Fibroblast of mammary gland (primary cell): ENCODE data around the gene CADM1.

Experiments used
- DNase-seq: peaks from one replicate; pipeline ENCODE4 v3.0.0-alpha.2; 2010; ENCODE audit warnings: low read depth
- H3K4me3 ChIP-seq: 2 replicates; pipeline ENCODE4 v1.5.1; 2011; ENCODE audit warnings: low read depth, mild to moderate bottlenecking, low read length, moderate library complexity; ENCODE audit not compliant: control insufficient read depth
- TF ChIP-seq, protein P1 (sequence below): conservative IDR thresholded peaks from 2 replicates; pipeline ENCODE4 v1.5.1; 2011; ENCODE audit warnings: low read depth, low read length, inconsistent platforms; ENCODE audit not compliant: control insufficient read depth, insufficient read depth

CADM1 gene

GRCh38 chr11:115220911-115221310, 283.3 kb downstream of the CADM1 start:
- TF ChIP-seq, protein P1, sequence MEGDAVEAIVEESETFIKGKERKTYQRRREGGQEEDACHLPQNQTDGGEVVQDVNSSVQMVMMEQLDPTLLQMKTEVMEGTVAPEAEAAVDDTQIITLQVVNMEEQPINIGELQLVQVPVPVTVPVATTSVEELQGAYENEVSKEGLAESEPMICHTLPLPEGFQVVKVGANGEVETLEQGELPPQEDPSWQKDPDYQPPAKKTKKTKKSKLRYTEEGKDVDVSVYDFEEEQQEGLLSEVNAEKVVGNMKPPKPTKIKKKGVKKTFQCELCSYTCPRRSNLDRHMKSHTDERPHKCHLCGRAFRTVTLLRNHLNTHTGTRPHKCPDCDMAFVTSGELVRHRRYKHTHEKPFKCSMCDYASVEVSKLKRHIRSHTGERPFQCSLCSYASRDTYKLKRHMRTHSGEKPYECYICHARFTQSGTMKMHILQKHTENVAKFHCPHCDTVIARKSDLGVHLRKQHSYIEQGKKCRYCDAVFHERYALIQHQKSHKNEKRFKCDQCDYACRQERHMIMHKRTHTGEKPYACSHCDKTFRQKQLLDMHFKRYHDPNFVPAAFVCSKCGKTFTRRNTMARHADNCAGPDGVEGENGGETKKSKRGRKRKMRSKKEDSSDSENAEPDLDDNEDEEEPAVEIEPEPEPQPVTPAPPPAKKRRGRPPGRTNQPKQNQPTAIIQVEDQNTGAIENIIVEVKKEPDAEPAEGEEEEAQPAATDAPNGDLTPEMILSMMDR = no peak
- no peak for DNase-seq
- no peak overlapping the region for H3K4me3 ChIP-seq

DNA sequence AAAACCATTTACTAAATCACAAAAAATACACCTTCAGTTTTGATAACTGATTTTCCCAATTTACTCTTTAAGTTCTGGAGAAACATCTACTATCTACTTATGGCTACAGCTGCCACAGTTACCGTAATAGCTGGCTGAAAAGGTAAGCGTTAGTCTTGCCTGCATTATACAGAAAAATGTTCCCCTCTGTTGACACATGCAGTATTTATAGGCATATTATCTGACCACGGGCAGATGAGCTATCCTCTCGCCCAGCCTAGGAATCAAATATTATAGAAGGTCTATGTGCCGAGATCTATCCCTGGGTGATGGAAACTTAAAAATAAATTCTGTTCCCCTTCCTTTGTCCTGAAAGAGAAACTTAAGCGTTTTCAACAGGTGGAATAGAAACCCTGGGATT, 283.8 kb downstream of the CADM1 start:
- no peak for DNase-seq
- TF ChIP-seq, protein P1 = no peak
- no peak overlapping the region for H3K4me3 ChIP-seq

DNA sequence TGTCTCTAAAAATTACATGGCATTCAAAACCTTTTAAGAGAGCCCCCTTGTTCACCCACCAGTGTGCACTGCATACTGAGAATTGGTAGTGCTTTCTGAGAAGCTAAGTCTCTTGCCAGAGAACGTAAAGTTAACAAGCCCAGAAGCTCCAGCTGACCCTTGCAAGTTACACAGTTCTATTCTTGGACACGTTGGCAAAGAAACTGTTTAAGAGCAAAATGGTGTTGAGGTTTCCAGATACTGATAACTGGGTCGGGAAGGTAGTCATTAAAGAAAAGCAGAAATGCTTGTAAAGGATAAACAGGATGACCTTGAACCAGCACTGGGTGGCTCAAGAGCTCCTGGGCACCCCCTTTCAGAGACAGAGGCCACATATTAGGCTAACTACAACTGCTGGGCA, 284.8 kb downstream of the CADM1 start:
- DNase-seq = no peak
- TF ChIP-seq, protein P1 = no peak
- no peak overlapping the region for H3K4me3 ChIP-seq

- no peak overlapping the region for H3K4me3 ChIP-seq
- DNase-seq = no peak
- TF ChIP-seq, protein P1 = no peak
Measured at GRCh38 chr11:115217726-115218311, 286.4 kb downstream of the CADM1 start.

DNA sequence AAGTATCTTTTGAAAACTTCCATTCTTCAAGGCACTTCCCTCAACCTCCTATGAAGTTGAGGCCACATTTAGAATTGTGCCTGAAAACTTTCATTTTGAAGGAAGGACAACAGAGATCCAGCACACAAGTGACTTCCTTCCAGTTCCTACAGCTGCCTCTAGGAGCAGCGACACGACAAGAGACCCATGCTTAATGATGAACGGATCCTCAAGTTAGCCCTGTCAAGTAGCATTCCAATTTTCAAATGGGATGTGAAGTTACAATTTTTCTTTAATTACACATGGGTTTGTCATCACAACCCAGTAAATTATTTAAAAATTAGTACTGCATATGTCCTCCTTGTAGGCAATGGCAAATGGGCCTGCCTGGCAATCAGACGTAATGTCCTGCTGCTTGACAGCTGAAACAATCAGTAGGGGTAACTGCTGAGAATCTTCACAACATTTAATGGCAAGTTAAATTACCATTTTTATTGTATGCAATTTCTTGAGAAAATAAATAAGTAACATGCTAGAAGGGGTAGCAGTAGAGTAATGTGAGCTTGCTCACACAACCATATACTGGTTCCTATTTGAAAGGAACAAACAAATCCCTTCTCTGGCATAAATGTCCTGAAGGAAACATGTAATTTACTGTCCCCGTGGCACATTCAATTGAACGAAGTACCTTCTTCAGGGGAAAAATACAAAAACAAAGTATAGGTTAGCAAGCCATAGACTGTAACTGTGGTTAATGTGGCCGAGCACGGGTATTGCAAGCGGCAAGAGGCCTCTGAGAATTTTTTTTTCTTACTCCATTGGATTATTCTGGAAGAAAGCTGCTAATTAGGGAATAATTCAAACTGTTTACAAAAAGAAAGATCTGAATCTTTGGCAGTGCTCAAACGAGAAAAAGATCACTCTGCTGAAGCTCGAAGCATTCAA, 288.3 kb downstream of the CADM1 start:
- no peak for DNase-seq
- H3K4me3 ChIP-seq = no peak overlapping the region
- TF ChIP-seq, protein P1 = no peak

GRCh38 chr11:115214644-115215234, 289.5 kb downstream of the CADM1 start:
- DNase-seq = no peak
- H3K4me3 ChIP-seq = no peak overlapping the region
- TF ChIP-seq, protein P1 = no peak
